Fibroblast of mammary gland (primary cell): Measurements from ENCODE around the gene AKAP6.

Experiments
- DNase-seq: peaks from one replicate; pipeline ENCODE4 v3.0.0-alpha.2; 2010; ENCODE audit warnings: low read depth
- H3K4me3 ChIP-seq: 2 replicates; pipeline ENCODE4 v1.5.1; 2011; ENCODE audit warnings: low read depth, mild to moderate bottlenecking, low read length, moderate library complexity; ENCODE audit not compliant: control insufficient read depth
- CTCF ChIP-seq: conservative IDR thresholded peaks from 2 replicates; pipeline ENCODE4 v1.5.1; 2011; ENCODE audit warnings: low read depth, low read length, inconsistent platforms; ENCODE audit not compliant: control insufficient read depth, insufficient read depth

Gene AKAP6

GRCh38 chr14:32377046-32377646 lies 48.0 kb downstream of the AKAP6 start:
- TF ChIP-seq CTCF = no peak
- H3K4me3 ChIP-seq = no peak overlapping the region
- DNase-seq = no peak

- no peak overlapping the region for H3K4me3 ChIP-seq
- DNase-seq = no peak
- TF ChIP-seq CTCF = no peak
Measured at GRCh38 chr14:32378284-32378683, 49.2 kb downstream of the AKAP6 start.

GRCh38 chr14:32379447-32379846 lies 50.3 kb downstream of the AKAP6 start:
- TF ChIP-seq CTCF = no peak
- DNase-seq = no peak
- no peak overlapping the region for H3K4me3 ChIP-seq

- TF ChIP-seq CTCF = no peak
- H3K4me3 ChIP-seq = no peak overlapping the region
- no peak for DNase-seq
Measured at GRCh38 chr14:32381869-32382268, 52.8 kb downstream of the AKAP6 start.

GRCh38 chr14:32382704-32383103 lies 53.6 kb downstream of the AKAP6 start:
- peak; percentile 41 for DNase-seq
- peak; percentile 63 for TF ChIP-seq CTCF
- no peak overlapping the region for H3K4me3 ChIP-seq

- DNase-seq = no peak
- TF ChIP-seq CTCF = no peak
- H3K4me3 ChIP-seq = no peak overlapping the region
Measured at GRCh38 chr14:32383364-32384009, 54.4 kb downstream of the AKAP6 start.
